Measurements from ENCODE around the gene GTPBP10.
"Not testable (repeated sequence)": the region's sequence is repeated elsewhere in the genome, so short reads cannot be mapped to it uniquely, and the experiment has no call there.

The GTPBP10 gene

GRCh38 chr7:90345595-90346335, 751 bp upstream of the GTPBP10 start:
- H3K4me1 ChIP-seq (ENCODE audit: control insufficient read depth in 1 of 2, insufficient read depth in 1 of 2, low read depth in 1 of 2, low read length in 1 of 2): peaks cover 18 to 23% of the 10 kb centered on the region in 2 experiments
- H3K4me3 ChIP-seq (ENCODE audit: low read depth in 1 of 2, low read length in 1 of 2): peak overlapping the region; percentile 68 to 74
- H3K9me3 ChIP-seq: no peaks in the 10 kb centered on the region
- no peak for TF ChIP-seq CTCF (IDR thresholded peaks at IDR 0.05)
- H3K36me3 ChIP-seq: no peaks in the 10 kb centered on the region
- H3K27me3 ChIP-seq: no peaks in the 10 kb centered on the region
- H3K27ac ChIP-seq: peak overlapping the region; percentile 90

GRCh38 chr7:90347759-90348158, 1.2 kb downstream of the GTPBP10 start:
- Histone ChIP-seq H3K4me1 (ENCODE audit: control insufficient read depth in 1 of 2, insufficient read depth in 1 of 2, low read depth in 1 of 2, low read length in 1 of 2) (peaks cover 18 to 23% of the 10 kb centered on the region in 2 experiments), H3K9me3 (no peaks in the 10 kb centered on the region), H3K4me3 (ENCODE audit: low read depth in 1 of 2, low read length in 1 of 2) (no peak overlapping the region), H3K27ac (peak overlapping the region; percentile 90), H3K36me3 (no peaks in the 10 kb centered on the region), H3K27me3 (no peaks in the 10 kb centered on the region)
- TF ChIP-seq CTCF (IDR thresholded peaks at IDR 0.05): no peak

GRCh38 chr7:90349305-90349704, 2.8 kb downstream of the GTPBP10 start:
- H3K4me3 ChIP-seq (ENCODE audit: low read depth in 1 of 2, low read length in 1 of 2): no peak overlapping the region
- H3K9me3 ChIP-seq: no peaks in the 10 kb centered on the region
- H3K27ac ChIP-seq: no peak overlapping the region
- TF ChIP-seq CTCF (IDR thresholded peaks at IDR 0.05): no peak
- H3K36me3 ChIP-seq: peaks cover 9% of the 10 kb centered on the region
- peaks cover 18 to 23% of the 10 kb centered on the region in 2 experiments for H3K4me1 ChIP-seq (ENCODE audit: control insufficient read depth in 1 of 2, insufficient read depth in 1 of 2, low read depth in 1 of 2, low read length in 1 of 2)
- no peaks in the 10 kb centered on the region for H3K27me3 ChIP-seq

- Histone ChIP-seq H3K4me1 (ENCODE audit: control insufficient read depth in 1 of 2, insufficient read depth in 1 of 2, low read depth in 1 of 2, low read length in 1 of 2) (peaks cover 18 to 23% of the 10 kb centered on the region in 2 experiments), H3K36me3 (peaks cover 15% of the 10 kb centered on the region)
- not testable (repeated sequence) for H3K27ac ChIP-seq; H3K27me3 ChIP-seq; H3K4me3 ChIP-seq (ENCODE audit: low read depth in 1 of 2, low read length in 1 of 2); H3K9me3 ChIP-seq
Measured at GRCh38 chr7:90350032-90350431, 3.5 kb downstream of the GTPBP10 start.

GRCh38 chr7:90351987-90352386, 5.5 kb downstream of the GTPBP10 start:
- Histone ChIP-seq H3K36me3 (peaks cover 32% of the 10 kb centered on the region), H3K4me3 (ENCODE audit: low read depth in 1 of 2, low read length in 1 of 2) (no peak overlapping the region), H3K27me3 (no peaks in the 10 kb centered on the region), H3K27ac (no peak overlapping the region), H3K4me1 (ENCODE audit: control insufficient read depth in 1 of 2, insufficient read depth in 1 of 2, low read depth in 1 of 2, low read length in 1 of 2) (peaks cover 11 to 12% of the 10 kb centered on the region in 2 experiments), H3K9me3 (no peaks in the 10 kb centered on the region)
- no peak for TF ChIP-seq CTCF (IDR thresholded peaks at IDR 0.05)

- Histone ChIP-seq H3K9me3 (no peaks in the 10 kb centered on the region), H3K4me1 (ENCODE audit: control insufficient read depth in 1 of 2, insufficient read depth in 1 of 2, low read depth in 1 of 2, low read length in 1 of 2) (no peaks in the 10 kb centered on the region), H3K27ac (no peak overlapping the region), H3K4me3 (ENCODE audit: low read depth in 1 of 2, low read length in 1 of 2) (no peak overlapping the region), H3K36me3 (peaks cover 77% of the 10 kb centered on the region), H3K27me3 (no peaks in the 10 kb centered on the region)
- TF ChIP-seq CTCF (IDR thresholded peaks at IDR 0.05): no peak
Measured at GRCh38 chr7:90383422-90383821, 36.9 kb downstream of the GTPBP10 start.
